Measurements from ENCODE around the gene CAMKMT. TPM values are rescaled to one million over a fixed set of nuclear protein-coding genes. Genes with fewer than 3 reads are reported as not detected.
"Not testable (repeated sequence)": the region's sequence is repeated elsewhere in the genome, so short reads cannot be mapped to it uniquely, and the experiment has no call there.

The CAMKMT gene
- total RNA-seq, 4 donors from 2014 or later = 7.6 to 16.2 (median 9.4) TPM

GRCh38 chr2:44495035-44495434 lies 133.3 kb downstream of the CAMKMT start:
- TF ChIP-seq CTCF (IDR thresholded peaks at IDR 0.05) = no peak
- ATAC-seq (ENCODE audit: low FRiP score) = no peak
- DNase-seq (ENCODE audit: low spot score) = no peak

- no peak for TF ChIP-seq CTCF (IDR thresholded peaks at IDR 0.05)
- ATAC-seq (ENCODE audit: low FRiP score) (no peak), DNase-seq (ENCODE audit: low spot score) (no peak)
Observed at GRCh38 chr2:44495544-44495943, 133.8 kb downstream of the CAMKMT start.

GRCh38 chr2:44496130-44496529 lies 134.4 kb downstream of the CAMKMT start:
- ATAC-seq (ENCODE audit: low FRiP score) (no peak), DNase-seq (ENCODE audit: low spot score) (no peak)
- TF ChIP-seq CTCF (IDR thresholded peaks at IDR 0.05) = no peak

GRCh38 chr2:44498551-44498950 lies 136.8 kb downstream of the CAMKMT start:
- DNase-seq (ENCODE audit: low spot score) (no peak), ATAC-seq (ENCODE audit: low FRiP score) (no peak)
- no peak for TF ChIP-seq CTCF (IDR thresholded peaks at IDR 0.05)

GRCh38 chr2:44505664-44506063 lies 143.9 kb downstream of the CAMKMT start:
- not testable (repeated sequence) for DNase-seq (ENCODE audit: low spot score); ATAC-seq (ENCODE audit: low FRiP score)

GRCh38 chr2:44510246-44510645 lies 148.5 kb downstream of the CAMKMT start:
- DNase-seq (ENCODE audit: low spot score) (no peak), ATAC-seq (ENCODE audit: low FRiP score) (no peak)
- no peak for TF ChIP-seq CTCF (IDR thresholded peaks at IDR 0.05)

- DNase-seq (ENCODE audit: low spot score) (no peak), ATAC-seq (ENCODE audit: low FRiP score) (no peak)
- TF ChIP-seq CTCF (IDR thresholded peaks at IDR 0.05) = no peak
Observed at GRCh38 chr2:44515416-44515815, 153.7 kb downstream of the CAMKMT start.

GRCh38 chr2:44519026-44519425 lies 157.3 kb downstream of the CAMKMT start:
- DNase-seq (ENCODE audit: low spot score) = no peak
- TF ChIP-seq CTCF (IDR thresholded peaks at IDR 0.05) = no peak
- ATAC-seq (ENCODE audit: low FRiP score) = no peak
